ES-I3 (cell line): ENCODE data around the gene SNW1.
"Not testable (repeated sequence)": the region's sequence is repeated elsewhere in the genome, so short reads cannot be mapped to it uniquely, and the experiment has no call there.

ENCODE experiments used
- H3K36me3 ChIP-seq: 2 replicates; pipeline ENCODE4 v1.6.1; 2013; ENCODE audit warnings: mild to moderate bottlenecking, low read length, control low read depth, moderate library complexity; ENCODE audit not compliant: insufficient read depth
- H3K4me1 ChIP-seq: 2 replicates; pipeline ENCODE4 v1.6.1; 2013; ENCODE audit warnings: mild to moderate bottlenecking, control low read depth, low read length; ENCODE audit not compliant: insufficient read depth
- H3K9ac ChIP-seq: 2 replicates; pipeline ENCODE4 v1.6.1; 2013; ENCODE audit warnings: low read depth, mild to moderate bottlenecking, low read length, moderate library complexity
- H3K9me3 ChIP-seq: 2 replicates; pipeline ENCODE4 v1.6.1; 2013; ENCODE audit warnings: mild to moderate bottlenecking, low read length, moderate library complexity; ENCODE audit not compliant: control insufficient read depth, insufficient read depth

SNW1 gene

GRCh38 chr14:77760381-77761204, at the start of gene SNW1:
TSS of gene SNW1 (minus strand) at chr14:77761156. CDS start at chr14:77761127, 29 bp downstream.
- H3K9me3 ChIP-seq = no peaks in the 10 kb centered on the region
- no peaks in the 10 kb centered on the region; the same call in none of the 2 replicates for H3K36me3 ChIP-seq
- peak within 1 kb of the TSS; percentile 99 for H3K9ac ChIP-seq
- peaks cover 18% of the 10 kb centered on the region for H3K4me1 ChIP-seq

GRCh38 chr14:77809011-77809410, 48.1 kb upstream of the SNW1 start:
- Histone ChIP-seq H3K36me3 (no peaks in the 10 kb centered on the region), H3K9me3 (no peaks in the 10 kb centered on the region), H3K4me1 (peaks cover under 1% of the 10 kb centered on the region; the same call in 1 of the 2 replicates), H3K9ac (no peak overlapping the region)

GRCh38 chr14:77808250-77808649, 47.3 kb upstream of the SNW1 start:
- Histone ChIP-seq H3K4me1 (peaks cover 8% of the 10 kb centered on the region; the same call in 1 of the 2 replicates), H3K9ac (no peak overlapping the region), H3K36me3 (no peaks in the 10 kb centered on the region), H3K9me3 (no peaks in the 10 kb centered on the region)

GRCh38 chr14:77805706-77806105, 44.8 kb upstream of the SNW1 start:
- Histone ChIP-seq H3K9me3 (no peaks in the 10 kb centered on the region), H3K9ac (no peak overlapping the region)

GRCh38 chr14:77804592-77804991, 43.6 kb upstream of the SNW1 start:
- peaks cover 8% of the 10 kb centered on the region; the same call in 1 of the 2 replicates for H3K4me1 ChIP-seq
- no peak overlapping the region for H3K9ac ChIP-seq
- H3K36me3 ChIP-seq = no peaks in the 10 kb centered on the region
- H3K9me3 ChIP-seq = no peaks in the 10 kb centered on the region

More at GRCh38 chr14:77805706-77806105, 44.8 kb upstream of the SNW1 start:
- Histone ChIP-seq H3K36me3 (no peaks in the 10 kb centered on the region), H3K4me1 (peaks cover 8% of the 10 kb centered on the region; the same call in 1 of the 2 replicates)

GRCh38 chr14:77800814-77801213, 39.9 kb upstream of the SNW1 start:
- H3K9me3 ChIP-seq = no peaks in the 10 kb centered on the region
- H3K4me1 ChIP-seq = peaks cover 12% of the 10 kb centered on the region
- H3K9ac ChIP-seq = peak overlapping the region; percentile 89
- no peaks in the 10 kb centered on the region for H3K36me3 ChIP-seq

GRCh38 chr14:77799863-77800730, 39.1 kb upstream of the SNW1 start, which contains the start of gene ADCK1:
TSS of gene ADCK1 (plus strand) at chr14:77800109. CDS start at chr14:77818979, 18,870 bp downstream.
- Histone ChIP-seq H3K9ac (peak within 1 kb of the TSS; percentile 89), H3K36me3 (no peaks in the 10 kb centered on the region), H3K4me1 (peaks cover 17% of the 10 kb centered on the region), H3K9me3 (no peaks in the 10 kb centered on the region)

- peak overlapping the region; percentile 89 for H3K9ac ChIP-seq
- not testable (repeated sequence) for H3K36me3 ChIP-seq, H3K9me3 ChIP-seq
- H3K4me1 ChIP-seq = peaks cover 17% of the 10 kb centered on the region
These were observed 38.5 kb upstream of the SNW1 start for GRCh38 chr14:77799456-77799855.

GRCh38 chr14:77794357-77794756, 33.4 kb upstream of the SNW1 start:
- Histone ChIP-seq H3K36me3 (no peaks in the 10 kb centered on the region), H3K9ac (peak overlapping the region; percentile 23; the same call in 1 of the 2 replicates), H3K9me3 (no peaks in the 10 kb centered on the region), H3K4me1 (peaks cover 17% of the 10 kb centered on the region)

GRCh38 chr14:77793255-77793654, 32.3 kb upstream of the SNW1 start:
- H3K36me3 ChIP-seq, H3K9ac ChIP-seq, H3K9me3 ChIP-seq: not testable (repeated sequence)
- H3K4me1 ChIP-seq = peaks cover 17% of the 10 kb centered on the region

- Histone ChIP-seq H3K9ac (no peak overlapping the region), H3K9me3 (no peaks in the 10 kb centered on the region), H3K4me1 (peaks cover 15% of the 10 kb centered on the region), H3K36me3 (no peaks in the 10 kb centered on the region)
These were observed 30.3 kb upstream of the SNW1 start for GRCh38 chr14:77791225-77791600.

- H3K9ac ChIP-seq = no peak overlapping the region
These were observed 29.7 kb upstream of the SNW1 start for GRCh38 chr14:77790566-77791224.

GRCh38 chr14:77786148-77786547, 25.2 kb upstream of the SNW1 start:
- Histone ChIP-seq H3K36me3 (no peaks in the 10 kb centered on the region), H3K9me3 (no peaks in the 10 kb centered on the region), H3K9ac (no peak overlapping the region), H3K4me1 (peaks cover 1% of the 10 kb centered on the region)

More at GRCh38 chr14:77790566-77791224, 29.7 kb upstream of the SNW1 start:
- Histone ChIP-seq H3K9me3 (no peaks in the 10 kb centered on the region), H3K36me3 (no peaks in the 10 kb centered on the region), H3K4me1 (peaks cover 11% of the 10 kb centered on the region)

- H3K9ac ChIP-seq = no peak overlapping the region
These were observed 21.2 kb upstream of the SNW1 start for GRCh38 chr14:77782202-77782601.

More at GRCh38 chr14:77782202-77782601, 21.2 kb upstream of the SNW1 start:
- no peaks in the 10 kb centered on the region for H3K9me3 ChIP-seq
- no peaks in the 10 kb centered on the region for H3K36me3 ChIP-seq
- no peaks in the 10 kb centered on the region for H3K4me1 ChIP-seq
